B cell (primary cell): Measurements from ENCODE around the gene CEACAM1.

Experiments used
- EZH2 ChIP-seq: IDR thresholded peaks from 2 replicates; pipeline ENCODE4 v1.6.1; 2012; ENCODE audit warnings: borderline replicate concordance, low read depth, mild to moderate bottlenecking, moderate library complexity, low read length; ENCODE audit not compliant: insufficient read depth, poor library complexity, severe bottlenecking
- TF ChIP-seq, protein P1 (sequence below): fragments of 200-600 bp; IDR thresholded peaks from one replicate; pipeline ENCODE4 v1.8.0; 2022; ENCODE audit warnings: antibody characterized with exemption, mild to moderate bottlenecking

DNA sequence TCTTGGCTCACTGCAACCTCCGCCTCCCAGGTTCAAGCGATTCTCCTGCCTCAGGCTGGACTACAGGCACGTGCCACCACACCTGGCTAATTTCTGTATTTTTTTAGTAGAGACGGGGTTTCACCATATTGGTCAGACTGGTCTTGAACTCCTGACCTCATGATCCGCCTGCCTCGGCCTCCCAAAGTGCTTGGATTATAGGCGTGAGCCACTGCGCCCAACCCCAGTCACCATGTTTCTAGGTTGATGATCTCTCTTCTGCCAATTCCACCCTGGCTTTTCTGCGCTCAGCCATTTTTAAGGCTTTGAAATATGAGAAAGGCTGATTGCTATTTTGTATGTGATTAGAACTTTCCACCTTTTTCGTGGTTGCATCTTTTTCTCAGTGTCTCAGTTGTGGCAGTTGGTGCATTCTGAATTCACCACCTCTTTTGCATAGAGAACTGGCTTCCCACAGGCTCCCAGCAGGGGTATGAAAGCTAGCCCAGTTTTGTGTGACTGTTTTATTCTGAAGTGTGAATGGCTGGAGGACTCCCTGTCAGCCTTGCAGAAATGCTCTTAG is 15.5 kb downstream of the CEACAM1 start:
- TF ChIP-seq, protein P1, sequence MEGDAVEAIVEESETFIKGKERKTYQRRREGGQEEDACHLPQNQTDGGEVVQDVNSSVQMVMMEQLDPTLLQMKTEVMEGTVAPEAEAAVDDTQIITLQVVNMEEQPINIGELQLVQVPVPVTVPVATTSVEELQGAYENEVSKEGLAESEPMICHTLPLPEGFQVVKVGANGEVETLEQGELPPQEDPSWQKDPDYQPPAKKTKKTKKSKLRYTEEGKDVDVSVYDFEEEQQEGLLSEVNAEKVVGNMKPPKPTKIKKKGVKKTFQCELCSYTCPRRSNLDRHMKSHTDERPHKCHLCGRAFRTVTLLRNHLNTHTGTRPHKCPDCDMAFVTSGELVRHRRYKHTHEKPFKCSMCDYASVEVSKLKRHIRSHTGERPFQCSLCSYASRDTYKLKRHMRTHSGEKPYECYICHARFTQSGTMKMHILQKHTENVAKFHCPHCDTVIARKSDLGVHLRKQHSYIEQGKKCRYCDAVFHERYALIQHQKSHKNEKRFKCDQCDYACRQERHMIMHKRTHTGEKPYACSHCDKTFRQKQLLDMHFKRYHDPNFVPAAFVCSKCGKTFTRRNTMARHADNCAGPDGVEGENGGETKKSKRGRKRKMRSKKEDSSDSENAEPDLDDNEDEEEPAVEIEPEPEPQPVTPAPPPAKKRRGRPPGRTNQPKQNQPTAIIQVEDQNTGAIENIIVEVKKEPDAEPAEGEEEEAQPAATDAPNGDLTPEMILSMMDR, result no peak
- TF ChIP-seq EZH2, result no peak
